GM12878 (cell line): Measurements from ENCODE around the gene LENEP. TPM values are rescaled to one million over a fixed set of nuclear protein-coding genes. Genes with fewer than 3 reads are reported as not detected.

Experiments
- ATAC-seq: fragments of 200-7000 bp; cut with Tn5 transposase; 3 replicates; pipeline ENCODE4 v1.9.1; 2020; ENCODE audit warnings: mild to moderate bottlenecking, moderate library complexity
- BruUV-seq: library from RNA; stranded (reverse); fragments of 400-500 nt; replicated peaks from 2 replicates; lab custom pipeline; 2021; lab: Mats Ljungman, UMichigan
- CTCF ChIA-PET: fragments of 300-600 bp; sonication (Branson Sonifier 250); formaldehyde crosslinking; extraction: SDS; loops from one replicate; lab custom pipeline; 2021; ENCODE audit warnings: inconsistent platforms; lab: Yijun Ruan, JAX
- POLR2A ChIA-PET: fragments of 350-600 bp; formaldehyde crosslinking; extraction: SDS; loops from one replicate; lab custom pipeline; 2021; ENCODE audit warnings: inconsistent platforms; lab: Charles Lee
- RAD21 ChIA-PET: fragments of 300-600 bp; sonication (Branson Sonifier 250); formaldehyde crosslinking; loops from one replicate; lab custom pipeline; 2023; ENCODE audit warnings: antibody characterized with exemption; ENCODE audit not compliant: unreplicated experiment; lab: Charles Lee
- SMC1A ChIA-PET: fragments of 300-600 bp; sonication (Branson Sonifier 250); formaldehyde crosslinking; loops from one replicate; lab custom pipeline; 2023; ENCODE audit not compliant: unreplicated experiment, uncharacterized antibody; lab: Charles Lee
- DNase-seq: peaks from one replicate; pipeline ENCODE4 v3.0.0-alpha.2; 2011; ENCODE audit warnings: low read depth, low spot score
- FAIRE-seq: peaks from 3 replicates; lab custom pipeline; 2011; peaks lifted over from hg19 to GRCh38; lab: Jason Lieb, UNC
- H2AFZ ChIP-seq: 2 replicates; pipeline ENCODE4 v1.6.0; 2011; ENCODE audit warnings: low read depth, low read length, control low read depth; ENCODE audit not compliant: control insufficient read depth
- H3K27ac ChIP-seq: 2 replicates; pipeline ENCODE4 v1.5.1; 2011; ENCODE audit warnings: control low read depth; ENCODE audit not compliant: control insufficient read depth, insufficient read depth
- H3K27me3 ChIP-seq, 2 experiments: replicated peaks in 1 of 2; 2 replicates each; pipeline versions ENCODE4 v1.6.0 to v1.6.1; 2011; ENCODE audit warnings: low read length in 1 of 2; ENCODE audit not compliant: control insufficient read depth in 2 of 2, insufficient read depth in 2 of 2
- H3K36me3 ChIP-seq, 2 experiments: 2 replicates each; pipeline ENCODE4 v1.5.1; 2011; ENCODE audit warnings: low read length in 1 of 2; ENCODE audit not compliant: control insufficient read depth in 2 of 2, insufficient read depth in 2 of 2
- H3K4me1 ChIP-seq: 2 replicates; pipeline ENCODE4 v1.6.1; 2011; ENCODE audit warnings: mild to moderate bottlenecking, low read length, moderate library complexity, mixed read lengths; ENCODE audit not compliant: control insufficient read depth, insufficient read depth
- H3K4me2 ChIP-seq: 2 replicates; pipeline ENCODE4 v1.6.0; 2011; ENCODE audit warnings: control low read depth; ENCODE audit not compliant: control insufficient read depth, insufficient read depth
- H3K4me3 ChIP-seq: fragments of 200-600 bp; sonication (generic); 2 replicates; pipeline ENCODE4 v1.5.1; 2016
- H3K79me2 ChIP-seq: 2 replicates; pipeline ENCODE4 v1.6.0; 2011; ENCODE audit warnings: low read length; ENCODE audit not compliant: control insufficient read depth, insufficient read depth
- H3K9ac ChIP-seq: 2 replicates; pipeline ENCODE4 v1.8.0; 2011; ENCODE audit warnings: low read length, control low read depth, mixed read lengths; ENCODE audit not compliant: control insufficient read depth, insufficient read depth
- H3K9me3 ChIP-seq: replicated peaks from 3 replicates; pipeline ENCODE4 v1.5.1; 2011; ENCODE audit warnings: mild to moderate bottlenecking, low read length; ENCODE audit not compliant: control insufficient read depth, insufficient read depth
- H4K20me1 ChIP-seq: 2 replicates; pipeline ENCODE4 v1.6.0; 2011; ENCODE audit not compliant: control insufficient read depth, insufficient read depth
- CHD4 ChIP-seq: fragments of 200-600 bp; sonication (generic); IDR thresholded peaks from 2 replicates; pipeline ENCODE4 v1.6.1; 2016; ENCODE audit warnings: mild to moderate bottlenecking
- CREB1 ChIP-seq: IDR thresholded peaks from 2 replicates; pipeline ENCODE4 v1.6.1; 2012; ENCODE audit warnings: low read depth, mild to moderate bottlenecking, inconsistent platforms
- CUX1 ChIP-seq: IDR thresholded peaks from 2 replicates; pipeline ENCODE4 v1.6.1; 2012; ENCODE audit warnings: improper control_type of control experiment, low read depth, low read length; ENCODE audit not compliant: insufficient replicate concordance
- EGR1 ChIP-seq, 2 experiments: IDR thresholded peaks; 1 replicate in 1 of 2; 2 replicates in 1 of 2; pipeline ENCODE4 v1.6.1; 2011 to 2012; ENCODE audit warnings: low read depth in 2 of 2, low read length in 2 of 2, borderline replicate concordance in 1 of 2, mild to moderate bottlenecking in 1 of 2, moderate library complexity in 1 of 2
- EZH2 ChIP-seq: IDR thresholded peaks from 2 replicates; pipeline ENCODE4 v1.6.1; 2012; ENCODE audit warnings: low read depth, mild to moderate bottlenecking, control low read depth, inconsistent platforms, low read length, borderline replicate concordance; ENCODE audit not compliant: control insufficient read depth
- FOXK2 ChIP-seq: fragments of 450-650 bp; IDR thresholded peaks from 2 replicates; pipeline ENCODE4 v1.6.1; 2017; ENCODE audit warnings: mild to moderate bottlenecking, moderate library complexity
- GATAD2B ChIP-seq: fragments of 450-650 bp; conservative IDR thresholded peaks from 2 replicates; pipeline ENCODE4 v1.6.1; 2017; ENCODE audit warnings: low read depth, mild to moderate bottlenecking, moderate library complexity
- HDAC6 ChIP-seq: fragments of 200-600 bp; sonication (generic); IDR thresholded peaks from one replicate; pipeline ENCODE4 v1.8.0; 2017; ENCODE audit warnings: antibody characterized with exemption; ENCODE audit not compliant: unreplicated experiment
- IKZF1 ChIP-seq: fragments of 450-650 bp; conservative IDR thresholded peaks from 2 replicates; pipeline ENCODE4 v1.6.1; 2017; ENCODE audit warnings: antibody characterized with exemption, mild to moderate bottlenecking
- IRF4 ChIP-seq: IDR thresholded peaks from 2 replicates; pipeline ENCODE4 v1.6.1; 2011; ENCODE audit warnings: low read depth, low read length
- MEF2B ChIP-seq: fragments of 450-650 bp; IDR thresholded peaks from 2 replicates; pipeline ENCODE4 v1.6.1; 2018; ENCODE audit warnings: mild to moderate bottlenecking, moderate library complexity; ENCODE audit not compliant: partially characterized antibody, poor library complexity, severe bottlenecking
- MYC ChIP-seq: IDR thresholded peaks from 2 replicates; pipeline ENCODE4 v1.6.1; 2011; ENCODE audit warnings: mild to moderate bottlenecking, low read length, moderate library complexity, inconsistent platforms; ENCODE audit not compliant: insufficient read depth, insufficient replicate concordance, insufficient read length, severe bottlenecking
- RBBP5 ChIP-seq: fragments of 200-600 bp; sonication (generic); conservative IDR thresholded peaks from 2 replicates; pipeline ENCODE4 v1.6.1; 2016
- SMARCA5 ChIP-seq: fragments of 450-650 bp; IDR thresholded peaks from 2 replicates; pipeline ENCODE4 v1.6.1; 2017; ENCODE audit warnings: mild to moderate bottlenecking
- SREBF2 ChIP-seq: IDR thresholded peaks from 2 replicates; pipeline ENCODE4 v1.6.1; 2012; ENCODE audit warnings: mild to moderate bottlenecking, low read length
- TAF1 ChIP-seq: IDR thresholded peaks from 2 replicates; pipeline ENCODE4 v1.6.1; 2011; ENCODE audit warnings: mild to moderate bottlenecking, low read depth, low read length, borderline replicate concordance
- TCF12 ChIP-seq: IDR thresholded peaks from 2 replicates; pipeline ENCODE4 v1.6.1; 2011; ENCODE audit warnings: low read depth, mild to moderate bottlenecking, low read length
- YBX1 ChIP-seq: fragments of 450-650 bp; IDR thresholded peaks from 2 replicates; pipeline ENCODE4 v1.6.1; 2016; ENCODE audit warnings: antibody characterized with exemption
- ZNF217 ChIP-seq: fragments of 450-650 bp; IDR thresholded peaks from 2 replicates; pipeline ENCODE4 v1.6.1; 2017; ENCODE audit warnings: antibody characterized with exemption, mild to moderate bottlenecking
- ZSCAN29 ChIP-seq: fragments of 450-650 bp; IDR thresholded peaks from 2 replicates; pipeline ENCODE4 v1.6.1; 2017; ENCODE audit warnings: mild to moderate bottlenecking, moderate library complexity
- WGBS: methylation state at CpG from one replicate; pipeline ENCODE4 v1.1.6; 2016; ENCODE audit warnings: low lambda C conversion rate; ENCODE audit not compliant: insufficient replicate concordance, insufficient coverage; ENCODE audit errors: missing lambda C conversion rate; 5-methylcytosine and 5-hydroxymethylcytosine counted together
- in situ Hi-C: fragments of 300-500 bp; cut with MboI; formaldehyde crosslinking; loops from 9 replicates; pipeline ENCODE4 v1.14.3; 2018; ENCODE audit warnings: mixed read lengths
- intact Hi-C: fragments of 100-400 bp; cut with micrococcal nuclease; formaldehyde crosslinking; loops from one replicate; pipeline ENCODE4 v1.14.2; 2022; ENCODE audit not compliant: unreplicated experiment
- polyA plus RNA-seq, 11 experiments: library from polyadenylated mRNA; depleted of rRNA in 4 of 11; unstranded in 6 of 11; stranded (reverse) in 5 of 11; fragments of >200 nt; fragmentation: Nextera tagmentation in 4 of 11; fragmentation: Illumina TruSeq in 1 of 11; extraction: Ambion mirVana in 4 of 11; extraction: Trizol in 1 of 11; gene quantifications; 1 replicate in 1 of 11; 2 replicates in 10 of 11; pipeline versions ENCODE4 v1.2.1 to v1.2.3, GENCODE V29; 2011 to 2016; ENCODE audit warnings: inconsistent platforms in 2 of 11, missing spikeins in 2 of 11, low read depth in 1 of 11
- total RNA-seq, 4 experiments: library from RNA; depleted of rRNA in 3 of 4; stranded (reverse); fragments of >200 nt in 3 of 4; fragmentation: Illumina TruSeq in 1 of 4; extraction: Trizol in 1 of 4; gene quantifications; 2 replicates each; pipeline versions ENCODE4 v1.2.1 to v1.2.3, GENCODE V29; 2013 to 2021

Gene LENEP
- total and polyA plus RNA-seq, 10 of the 15 experiments (the other 5 are each of a cell fraction or from before 2014, with no cell fraction given) = 0.27 to 1.1 (median 0.64) TPM; not detected in 7

- no peak for DNase-seq
- TF ChIP-seq GATAD2B = no peak
- TF ChIP-seq IRF4 = no peak
- no peak for TF ChIP-seq TCF12
- no peak for TF ChIP-seq IKZF1
- TF ChIP-seq MYC = no peak
- TF ChIP-seq ZNF217 = no peak
- no peak for TF ChIP-seq CREB1
- no peak for TF ChIP-seq SMARCA5
- TF ChIP-seq SREBF2 = no peak
- no peak for TF ChIP-seq MEF2B
- TF ChIP-seq HDAC6 = no peak
- TF ChIP-seq CHD4 = no peak
- no peak for TF ChIP-seq EZH2
- TF ChIP-seq RBBP5 = no peak
- no peak for TF ChIP-seq EGR1 (IDR thresholded peaks at IDR 0.05; ENCODE audit: borderline replicate concordance in 1 of 2, low read depth in 2 of 2, low read length in 2 of 2)
- no peak for TF ChIP-seq CUX1
- no peak for TF ChIP-seq YBX1
- TF ChIP-seq TAF1 = no peak
- TF ChIP-seq FOXK2 = no peak
- TF ChIP-seq ZSCAN29 = no peak
- H3K27ac ChIP-seq = no peak overlapping the region
- in situ Hi-C loops = no loop called here
- RAD21 ChIA-PET = interaction anchor here (0.9 kb wide), 1 partner anchor 10 kb away, joined by 3 read pairs; no protein-coding TSS in a partner anchor
- no peaks in the 10 kb centered on the region for H3K79me2 ChIP-seq
- no peak overlapping the region for H3K4me3 ChIP-seq
- CTCF ChIA-PET = no interaction called here
- H3K36me3 ChIP-seq = no peaks in the 10 kb centered on the region
- intact Hi-C loops = no loop called here
- FAIRE-seq = no peak
- no peak overlapping the region for H2AFZ ChIP-seq
- no TSS peak for BruUV-seq
- no peak overlapping the region for H3K4me2 ChIP-seq
- no peak overlapping the region for H3K9ac ChIP-seq
- ATAC-seq = no peak
- POLR2A ChIA-PET = no interaction called here
- H3K27me3 ChIP-seq = peaks cover 5 to 8% of the 10 kb centered on the region in 2 experiments; a peak in 3 of 4 replicates
- 35% methylated on average over 6 of the region's 6 CpGs for WGBS
- SMC1A ChIA-PET = interaction anchor here (1.3 kb wide), 1 partner anchor 47 kb away, joined by 3 read pairs; no protein-coding TSS in a partner anchor
- H3K4me1 ChIP-seq = no peaks in the 10 kb centered on the region
- no peaks in the 10 kb centered on the region for H3K9me3 ChIP-seq
- H4K20me1 ChIP-seq = no peaks in the 10 kb centered on the region
These were observed 44.6 kb downstream of the LENEP start for GRCh38 chr1:155037851-155038441.
